Measurements from ENCODE around the gene AKAP8L. TPM values are rescaled to one million over a fixed set of nuclear protein-coding genes. Genes with fewer than 3 reads are reported as not detected.

Gene AKAP8L
- polyA plus RNA-seq, 1 experiment: 30.4 TPM

GRCh38 chr19:15448778-15449619, 30.2 kb upstream of the AKAP8L start:
- POLR2A ChIA-PET: no interaction called here
- TF ChIP-seq CTCF (IDR thresholded peaks at IDR 0.05; ENCODE audit: low read depth, low read length): no peak
- CTCF ChIA-PET: no interaction called here
- peak overlapping the region; percentile 72 for H3K4me3 ChIP-seq (ENCODE audit: low read depth, low read length)
- peaks cover 4% of the 10 kb centered on the region; the same call in 1 of the 2 replicates for H3K9me3 ChIP-seq (ENCODE audit: control insufficient read depth, insufficient read depth, low read length)
- no peaks in the 10 kb centered on the region for H3K27me3 ChIP-seq (ENCODE audit: control insufficient read depth, insufficient read depth, low read length)
- DNase-seq (ENCODE audit: low read depth, low spot score): no peak
- H3K27ac ChIP-seq (ENCODE audit: low read depth, low read length): no peak overlapping the region

- DNase-seq (ENCODE audit: low read depth, low spot score): no peak
- H3K9me3 ChIP-seq (ENCODE audit: control insufficient read depth, insufficient read depth, low read length): peaks cover 4% of the 10 kb centered on the region; the same call in 1 of the 2 replicates
- ChIA-PET POLR2A (no interaction called here), CTCF (interaction anchor here (0.7 kb wide), 1 partner anchor 10 kb away, joined by 3 read pairs; no protein-coding TSS in a partner anchor)
- peak overlapping the region; percentile 72 for H3K4me3 ChIP-seq (ENCODE audit: low read depth, low read length)
- no peak for TF ChIP-seq CTCF (IDR thresholded peaks at IDR 0.05; ENCODE audit: low read depth, low read length)
- H3K27me3 ChIP-seq (ENCODE audit: control insufficient read depth, insufficient read depth, low read length): no peaks in the 10 kb centered on the region
- H3K27ac ChIP-seq (ENCODE audit: low read depth, low read length): no peak overlapping the region
Measured at GRCh38 chr19:15448044-15448777, 29.4 kb upstream of the AKAP8L start.

- H3K4me3 ChIP-seq (ENCODE audit: low read depth, low read length): no peak overlapping the region
- no peak for TF ChIP-seq CTCF (IDR thresholded peaks at IDR 0.05; ENCODE audit: low read depth, low read length)
- POLR2A ChIA-PET: no interaction called here
- CTCF ChIA-PET: no interaction called here
- H3K9me3 ChIP-seq (ENCODE audit: control insufficient read depth, insufficient read depth, low read length): peaks cover 2% of the 10 kb centered on the region; the same call in 1 of the 2 replicates
- no peak overlapping the region for H3K27ac ChIP-seq (ENCODE audit: low read depth, low read length)
- no peaks in the 10 kb centered on the region for H3K27me3 ChIP-seq (ENCODE audit: control insufficient read depth, insufficient read depth, low read length)
- no peak for DNase-seq (ENCODE audit: low read depth, low spot score)
Measured at GRCh38 chr19:15447057-15447456, 28.3 kb upstream of the AKAP8L start.

- ChIA-PET CTCF (no interaction called here), POLR2A (no interaction called here)
- Histone ChIP-seq H3K9me3 (ENCODE audit: control insufficient read depth, insufficient read depth, low read length) (no peaks in the 10 kb centered on the region), H3K4me3 (ENCODE audit: low read depth, low read length) (no peak overlapping the region), H3K27me3 (ENCODE audit: control insufficient read depth, insufficient read depth, low read length) (no peaks in the 10 kb centered on the region), H3K27ac (ENCODE audit: low read depth, low read length) (no peak overlapping the region)
- no peak for DNase-seq (ENCODE audit: low read depth, low spot score)
- TF ChIP-seq CTCF (IDR thresholded peaks at IDR 0.05; ENCODE audit: low read depth, low read length): no peak
Measured at GRCh38 chr19:15445807-15446376, 27.1 kb upstream of the AKAP8L start.

GRCh38 chr19:15445227-15445605, 26.4 kb upstream of the AKAP8L start:
- TF ChIP-seq CTCF (IDR thresholded peaks at IDR 0.05; ENCODE audit: low read depth, low read length): no peak
- H3K9me3 ChIP-seq (ENCODE audit: control insufficient read depth, insufficient read depth, low read length): no peaks in the 10 kb centered on the region
- no peak overlapping the region for H3K4me3 ChIP-seq (ENCODE audit: low read depth, low read length)
- DNase-seq (ENCODE audit: low read depth, low spot score): no peak
- POLR2A ChIA-PET: no interaction called here
- no peaks in the 10 kb centered on the region for H3K27me3 ChIP-seq (ENCODE audit: control insufficient read depth, insufficient read depth, low read length)
- no peak overlapping the region for H3K27ac ChIP-seq (ENCODE audit: low read depth, low read length)
- CTCF ChIA-PET: no interaction called here

Data from AG04450 (cell line).